GM18861 (cell line): ENCODE data around the gene MAGEH1.
A peak's percentile ranks its signal among the peaks of the same experiment; 100 is the strongest.
"Not testable (repeated sequence)": the region's sequence is repeated elsewhere in the genome, so short reads cannot be mapped to it uniquely, and the experiment has no call there.

Experiments
- ATAC-seq: cut with Tn5 transposase; IDR thresholded peaks from one replicate; pipeline ENCODE4 v1.9.1; 2021; ENCODE audit not compliant: unreplicated experiment

Gene MAGEH1, protein sequence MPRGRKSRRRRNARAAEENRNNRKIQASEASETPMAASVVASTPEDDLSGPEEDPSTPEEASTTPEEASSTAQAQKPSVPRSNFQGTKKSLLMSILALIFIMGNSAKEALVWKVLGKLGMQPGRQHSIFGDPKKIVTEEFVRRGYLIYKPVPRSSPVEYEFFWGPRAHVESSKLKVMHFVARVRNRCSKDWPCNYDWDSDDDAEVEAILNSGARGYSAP

DNA sequence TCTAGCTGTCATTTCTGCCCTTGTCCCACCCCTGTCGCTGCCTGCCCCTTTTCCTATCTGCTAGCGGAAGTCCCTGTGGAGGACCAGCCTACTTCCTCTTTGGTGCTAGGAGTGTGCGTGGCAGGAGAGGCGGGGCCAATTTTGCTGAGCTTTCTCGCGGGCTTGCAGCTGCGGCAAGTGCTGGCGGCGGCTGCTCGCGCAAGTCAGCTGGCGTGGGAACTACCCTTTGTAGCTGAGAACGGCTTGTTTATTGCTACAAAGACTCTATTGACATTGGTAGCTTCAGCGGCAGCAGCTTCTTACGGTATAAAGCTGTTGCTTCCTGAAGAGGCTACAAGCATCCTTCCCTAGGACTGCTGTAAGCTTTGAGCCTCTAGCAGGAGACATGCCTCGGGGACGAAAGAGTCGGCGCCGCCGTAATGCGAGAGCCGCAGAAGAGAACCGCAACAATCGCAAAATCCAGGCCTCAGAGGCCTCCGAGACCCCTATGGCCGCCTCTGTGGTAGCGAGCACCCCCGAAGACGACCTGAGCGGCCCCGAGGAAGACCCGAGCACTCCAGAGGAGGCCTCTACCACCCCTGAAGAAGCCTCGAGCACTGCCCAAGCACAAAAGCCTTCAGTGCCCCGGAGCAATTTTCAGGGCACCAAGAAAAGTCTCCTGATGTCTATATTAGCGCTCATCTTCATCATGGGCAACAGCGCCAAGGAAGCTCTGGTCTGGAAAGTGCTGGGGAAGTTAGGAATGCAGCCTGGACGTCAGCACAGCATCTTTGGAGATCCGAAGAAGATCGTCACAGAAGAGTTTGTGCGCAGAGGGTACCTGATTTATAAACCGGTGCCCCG is at the start of gene MAGEH1:
Gene MAGEH1 (plus strand): TSS at position 138 of the 843 bp plus-strand sequence. CDS start 248 bp downstream, at position 386.
- ATAC-seq = peak; percentile 96

DNA sequence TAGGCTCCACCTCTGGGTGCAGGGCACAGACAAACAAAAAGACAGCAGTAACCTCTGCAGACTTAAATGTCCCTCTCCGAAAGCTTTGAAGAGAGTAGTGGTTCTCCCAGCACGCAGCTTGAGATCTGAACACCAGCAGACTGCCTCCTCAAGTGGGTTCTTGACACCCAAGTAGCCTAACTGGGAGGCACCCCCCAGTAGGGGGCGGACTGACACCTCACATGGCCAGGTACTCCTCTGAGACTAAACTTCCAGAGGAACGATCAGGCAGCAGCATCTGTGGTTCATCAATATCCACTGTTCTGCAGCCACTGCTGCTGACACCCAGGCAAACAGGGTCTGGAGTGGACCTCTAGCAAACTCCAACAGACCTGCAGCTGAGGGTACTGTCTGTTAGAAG is 24.8 kb upstream of the MAGEH1 start:
- ATAC-seq = not testable (repeated sequence)

GRCh38 chrX:55443468-55443867 is 8.5 kb upstream of the MAGEH1 start:
- ATAC-seq = not testable (repeated sequence)

DNA sequence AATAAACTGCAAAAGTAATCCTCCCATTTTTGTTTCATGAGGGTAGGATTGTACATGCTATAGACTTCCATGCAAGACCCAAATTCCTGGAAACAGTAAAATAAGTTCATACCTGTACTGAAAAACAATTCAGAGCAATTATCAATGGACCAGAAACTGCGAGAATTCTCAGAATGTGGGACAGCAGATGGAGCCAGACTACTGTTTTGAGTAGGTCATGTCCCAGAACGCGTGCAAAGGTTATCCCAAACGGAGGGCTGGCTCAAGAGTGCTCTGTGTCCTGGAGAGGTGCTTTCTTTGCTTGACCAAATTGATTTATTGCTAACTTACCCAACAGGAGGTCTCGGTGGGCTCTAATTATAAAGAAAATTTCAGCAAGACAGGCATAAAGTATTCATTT is 1.7 kb upstream of the MAGEH1 start:
- ATAC-seq = no peak

DNA sequence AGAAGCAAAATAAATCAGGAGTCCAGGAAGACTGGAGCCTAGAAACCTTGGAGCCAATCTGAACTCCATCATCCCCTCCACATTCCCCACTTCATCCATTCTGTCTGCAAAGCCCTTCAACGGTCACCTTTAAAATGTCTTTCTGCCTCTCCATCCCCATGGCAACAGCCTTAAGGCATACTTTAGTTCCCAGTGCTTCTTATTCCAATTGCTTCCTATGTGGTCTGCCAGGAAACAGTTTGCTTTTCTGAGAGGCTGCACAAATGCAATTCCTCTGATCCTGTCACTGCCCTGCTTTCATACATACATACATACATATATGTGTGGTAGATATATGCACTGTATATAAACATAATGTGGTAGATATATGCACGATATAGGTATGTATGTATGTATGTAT is 786 bp upstream of the MAGEH1 start:
- ATAC-seq = no peak

GRCh38 chrX:55451626-55451989 is 319 bp upstream of the MAGEH1 start:
- peak; percentile 8 for ATAC-seq

- no peak for ATAC-seq
Observed at GRCh38 chrX:55452833-55453124, 852 bp downstream of the MAGEH1 start.

GRCh38 chrX:55455708-55456107 is 3.8 kb downstream of the MAGEH1 start:
- ATAC-seq = not testable (repeated sequence)

- not testable (repeated sequence) for ATAC-seq
Observed at GRCh38 chrX:55459426-55459825, 7.5 kb downstream of the MAGEH1 start.

DNA sequence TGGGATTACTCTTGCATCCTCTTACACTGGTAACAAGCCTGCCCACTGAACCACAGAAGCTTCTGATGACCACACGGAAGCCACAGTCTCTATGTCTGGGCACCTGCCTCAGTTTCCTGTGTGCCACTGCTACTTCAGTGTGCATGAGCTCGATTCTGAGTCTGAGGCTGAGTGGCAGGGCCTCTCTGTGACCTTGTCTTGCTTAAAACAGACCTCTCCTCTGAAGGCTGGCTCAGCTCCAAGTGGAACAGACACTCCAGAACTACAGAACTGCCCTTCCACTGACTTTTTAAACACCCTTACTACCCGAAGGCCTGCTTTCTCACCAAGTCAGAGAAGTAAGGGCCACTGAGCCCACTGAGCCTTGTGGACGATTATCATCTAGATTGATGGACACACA is 8.0 kb downstream of the MAGEH1 start:
- ATAC-seq = not testable (repeated sequence)

DNA sequence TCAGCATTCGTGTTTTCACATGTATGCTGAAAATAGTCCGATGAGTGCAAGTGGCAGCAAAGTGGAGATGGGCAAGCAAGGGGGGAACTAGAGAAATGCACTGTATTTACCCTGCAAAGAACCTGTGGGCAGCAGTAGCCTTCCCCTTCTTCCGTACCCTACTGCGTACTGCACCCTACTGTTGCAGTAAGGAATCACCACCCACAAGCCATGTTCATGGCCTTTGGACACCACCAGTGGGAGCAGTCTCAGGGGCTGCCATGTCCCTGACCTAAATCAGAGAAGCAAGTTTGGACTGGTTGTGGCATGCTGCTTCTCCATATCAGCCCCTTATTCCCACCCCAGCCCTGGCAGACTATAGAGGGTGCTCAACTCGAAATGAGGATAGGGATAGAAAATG is 12.1 kb downstream of the MAGEH1 start:
- not testable (repeated sequence) for ATAC-seq

- not testable (repeated sequence) for ATAC-seq
Observed at GRCh38 chrX:55465108-55465507, 13.2 kb downstream of the MAGEH1 start.

- not testable (repeated sequence) for ATAC-seq
Observed at GRCh38 chrX:55465791-55466190, 13.9 kb downstream of the MAGEH1 start.

GRCh38 chrX:55479956-55480355 is 28.0 kb downstream of the MAGEH1 start:
- ATAC-seq = not testable (repeated sequence)

DNA sequence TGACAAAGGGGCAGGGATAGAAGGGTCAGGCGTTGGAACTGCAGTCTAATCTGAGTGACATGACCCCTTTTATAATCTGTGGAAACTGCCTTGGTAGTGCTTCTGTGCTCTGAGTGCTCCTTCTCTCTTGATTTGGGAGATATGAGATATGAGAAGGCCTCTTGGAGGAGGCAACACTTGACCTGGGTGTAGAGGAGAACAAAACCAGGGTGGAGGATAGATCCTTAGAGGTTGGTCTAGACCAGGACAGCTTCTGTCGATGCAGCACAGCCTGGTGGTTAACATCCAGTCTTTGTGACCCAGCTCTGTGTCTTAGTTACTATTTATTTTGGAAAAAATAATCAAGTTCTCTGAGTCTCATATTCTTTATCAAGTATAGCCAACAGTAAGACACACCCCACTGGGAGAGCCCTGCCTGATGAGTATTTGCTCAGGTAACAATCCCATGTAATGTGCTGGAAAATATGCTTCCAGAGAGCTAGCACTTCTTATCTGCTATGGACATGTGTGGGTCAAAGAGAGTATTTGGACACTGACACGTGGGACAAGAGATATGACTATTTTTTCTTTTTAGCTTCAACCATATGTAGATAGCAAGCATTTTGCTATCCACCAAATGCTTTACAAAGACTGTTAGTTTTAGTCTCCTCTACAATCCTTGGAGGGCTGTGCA is 28.6 kb downstream of the MAGEH1 start:
- no peak for ATAC-seq

GRCh38 chrX:55484948-55485347 is 33.0 kb downstream of the MAGEH1 start:
- ATAC-seq = no peak

DNA sequence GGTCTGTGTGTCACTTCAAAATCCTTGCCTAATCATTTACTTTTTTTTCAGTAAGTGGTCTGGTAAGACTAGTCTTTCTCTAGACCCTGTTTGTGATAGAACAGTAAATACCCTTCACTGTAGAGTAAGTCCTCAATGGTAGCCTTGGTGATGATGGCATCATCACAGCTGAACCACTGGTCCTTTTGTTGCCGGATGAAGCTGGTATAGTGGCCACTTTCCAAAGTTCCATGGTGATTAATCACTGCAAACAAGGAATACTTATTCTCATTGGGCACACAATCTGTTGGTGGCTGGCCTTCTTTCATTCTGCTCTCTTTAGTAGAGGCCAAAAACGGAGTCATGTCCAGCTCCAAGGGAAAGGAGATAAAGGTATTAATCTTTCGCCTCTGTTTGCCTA is 34.8 kb downstream of the MAGEH1 start:
- ATAC-seq = no peak

DNA sequence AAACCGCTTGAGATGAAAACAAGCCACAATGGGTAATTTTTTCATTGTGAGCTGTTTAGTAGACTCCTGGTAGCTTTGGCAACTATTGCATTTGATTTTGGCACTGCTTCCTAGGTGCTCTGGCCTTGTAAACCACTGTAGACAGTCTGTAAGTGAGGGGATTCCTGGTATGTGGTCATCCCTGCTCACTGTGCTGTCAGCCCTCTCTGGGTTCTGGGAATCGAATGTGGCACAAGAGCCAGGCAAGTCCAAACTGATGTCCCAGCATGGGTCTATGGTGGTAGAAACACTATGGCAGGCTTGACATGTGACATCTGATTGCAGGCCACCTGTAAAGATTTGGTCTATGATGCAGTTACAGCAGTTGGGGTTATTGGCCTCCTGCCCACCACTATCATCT is 35.2 kb downstream of the MAGEH1 start:
- ATAC-seq = no peak

GRCh38 chrX:55488006-55488592 is 36.2 kb downstream of the MAGEH1 start:
- ATAC-seq = no peak

DNA sequence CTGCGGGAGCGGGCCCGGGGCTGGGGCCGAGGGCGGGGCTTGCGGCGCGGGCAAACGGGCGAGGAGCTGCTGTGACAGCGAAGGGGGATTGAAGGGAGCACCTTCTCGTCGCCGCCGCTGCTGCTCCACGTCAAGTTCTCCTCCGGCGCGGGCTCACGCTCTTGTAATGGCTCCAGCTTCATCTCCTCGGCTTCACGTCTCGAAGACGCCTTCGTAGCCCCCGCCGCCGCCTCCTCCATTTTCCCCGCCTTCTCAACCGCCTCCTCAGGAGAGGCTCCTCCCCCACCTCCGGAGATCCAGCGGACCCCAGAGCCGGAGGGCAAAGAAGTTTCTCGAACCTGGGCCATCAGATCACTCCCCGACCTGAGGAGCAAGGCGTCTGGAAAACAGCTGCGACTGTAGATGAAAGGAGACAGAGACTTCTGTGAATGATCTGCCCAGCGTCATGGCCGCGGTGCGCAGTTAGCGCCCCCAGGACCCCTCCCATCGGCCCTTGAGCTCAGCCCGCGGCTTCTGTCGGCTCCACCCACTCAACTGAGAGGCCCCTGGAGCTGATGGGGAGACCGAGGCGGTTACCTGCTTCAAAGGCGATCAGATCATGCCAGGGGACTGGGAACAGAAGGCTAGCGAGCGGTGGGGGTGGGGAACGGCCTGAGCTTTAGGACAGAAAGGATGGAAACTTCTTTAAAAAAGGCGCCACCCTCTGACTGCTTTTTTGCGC is 36.8 kb downstream of the MAGEH1 start:
- ATAC-seq = peak; percentile 42
